ENCODE measurements around the gene FOXI2.

Gene FOXI2

DNA sequence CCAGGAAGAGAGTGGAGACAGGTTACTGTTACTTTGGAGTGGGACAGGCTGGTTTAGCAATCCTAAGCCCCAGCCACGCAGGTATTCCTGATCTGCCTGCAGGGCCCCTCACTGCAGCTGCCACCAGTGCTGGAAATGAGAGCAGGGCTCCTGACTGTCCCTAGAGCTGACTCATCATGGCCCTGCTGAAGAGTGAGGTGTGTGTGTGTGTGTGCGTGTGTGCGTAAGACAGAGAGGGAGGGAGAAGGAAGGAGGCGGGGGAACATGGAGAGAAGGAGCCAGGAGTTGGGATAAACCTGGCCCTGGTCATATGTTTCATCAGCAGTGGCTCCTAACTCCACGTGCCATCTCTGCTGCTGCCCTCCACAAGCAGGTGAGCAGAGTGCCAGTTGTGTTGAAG, 3.6 kb downstream of the FOXI2 start:
- TF ChIP-seq, protein P1, sequence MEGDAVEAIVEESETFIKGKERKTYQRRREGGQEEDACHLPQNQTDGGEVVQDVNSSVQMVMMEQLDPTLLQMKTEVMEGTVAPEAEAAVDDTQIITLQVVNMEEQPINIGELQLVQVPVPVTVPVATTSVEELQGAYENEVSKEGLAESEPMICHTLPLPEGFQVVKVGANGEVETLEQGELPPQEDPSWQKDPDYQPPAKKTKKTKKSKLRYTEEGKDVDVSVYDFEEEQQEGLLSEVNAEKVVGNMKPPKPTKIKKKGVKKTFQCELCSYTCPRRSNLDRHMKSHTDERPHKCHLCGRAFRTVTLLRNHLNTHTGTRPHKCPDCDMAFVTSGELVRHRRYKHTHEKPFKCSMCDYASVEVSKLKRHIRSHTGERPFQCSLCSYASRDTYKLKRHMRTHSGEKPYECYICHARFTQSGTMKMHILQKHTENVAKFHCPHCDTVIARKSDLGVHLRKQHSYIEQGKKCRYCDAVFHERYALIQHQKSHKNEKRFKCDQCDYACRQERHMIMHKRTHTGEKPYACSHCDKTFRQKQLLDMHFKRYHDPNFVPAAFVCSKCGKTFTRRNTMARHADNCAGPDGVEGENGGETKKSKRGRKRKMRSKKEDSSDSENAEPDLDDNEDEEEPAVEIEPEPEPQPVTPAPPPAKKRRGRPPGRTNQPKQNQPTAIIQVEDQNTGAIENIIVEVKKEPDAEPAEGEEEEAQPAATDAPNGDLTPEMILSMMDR (IDR thresholded peaks at IDR 0.05; ENCODE audit: insufficient read depth, low read depth, low read length, missing control alignments), result no peak
- DNase-seq (ENCODE audit: low read depth), result peak; percentile 8
- H3K4me3 ChIP-seq (ENCODE audit: low read length), result no peak overlapping the region

DNA sequence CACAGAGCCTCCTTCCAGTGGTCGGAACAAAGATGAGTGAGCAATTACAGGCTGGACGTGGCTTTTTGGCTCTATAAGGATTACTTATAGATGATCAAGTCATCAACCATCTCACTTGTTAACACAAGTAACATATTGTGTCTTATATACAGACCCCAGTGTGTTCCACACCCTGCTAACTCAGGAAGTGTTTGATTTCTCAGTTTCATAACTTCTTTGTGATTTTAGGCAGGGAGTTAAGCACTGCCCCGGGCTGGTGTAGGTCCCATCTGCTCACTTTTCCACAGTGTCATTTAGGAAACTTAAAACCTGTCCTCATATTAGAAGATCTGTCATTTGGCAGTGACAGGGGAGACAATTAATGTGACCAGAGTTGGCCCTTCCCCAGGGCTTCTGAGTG, 6.2 kb downstream of the FOXI2 start:
- TF ChIP-seq, protein P1 (IDR thresholded peaks at IDR 0.05; ENCODE audit: insufficient read depth, low read depth, low read length, missing control alignments), result no peak
- DNase-seq (ENCODE audit: low read depth), result no peak
- H3K4me3 ChIP-seq (ENCODE audit: low read length), result no peak overlapping the region

DNA sequence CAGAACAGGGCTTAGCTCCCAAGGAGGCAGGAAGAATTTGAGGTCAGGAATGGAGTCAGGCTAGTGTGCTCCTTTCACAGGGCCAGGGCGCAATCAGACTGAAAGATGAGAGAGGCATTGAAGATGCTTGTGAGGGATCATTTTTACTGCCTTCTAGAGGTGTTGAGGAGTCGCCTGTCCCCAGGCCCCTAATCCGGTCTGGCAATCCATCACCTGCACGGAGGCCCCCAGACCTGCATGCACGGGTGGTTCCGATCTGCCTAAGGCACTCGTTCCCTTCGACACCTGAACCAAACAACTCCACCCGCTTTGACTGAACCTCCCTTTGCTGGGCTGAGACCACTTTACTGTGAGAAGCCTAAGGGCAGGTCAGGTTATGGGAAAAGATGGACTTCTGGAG, 8.0 kb downstream of the FOXI2 start:
- TF ChIP-seq, protein P1 (IDR thresholded peaks at IDR 0.05; ENCODE audit: insufficient read depth, low read depth, low read length, missing control alignments), result no peak
- H3K4me3 ChIP-seq (ENCODE audit: low read length), result no peak overlapping the region
- no peak for DNase-seq (ENCODE audit: low read depth)

DNA sequence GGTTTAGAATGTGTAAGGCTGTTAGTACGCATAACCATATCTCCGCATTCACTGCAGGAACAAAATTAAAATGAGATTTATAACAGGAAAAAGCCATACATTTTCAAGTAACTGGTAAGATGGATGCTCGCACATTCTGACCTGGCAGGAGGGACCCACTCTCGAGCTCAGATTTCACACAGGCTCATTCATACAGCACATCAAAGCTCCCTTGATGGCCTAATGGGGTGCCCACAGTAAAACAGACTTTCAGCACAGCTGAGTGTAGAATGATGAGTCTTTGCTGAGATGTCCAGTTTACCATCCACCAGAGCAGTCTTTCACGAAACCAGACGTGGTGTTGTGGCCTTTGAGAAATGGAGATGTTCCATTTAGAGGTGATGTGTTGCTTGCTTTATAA, 8.9 kb downstream of the FOXI2 start:
- TF ChIP-seq, protein P1 (IDR thresholded peaks at IDR 0.05; ENCODE audit: insufficient read depth, low read depth, low read length, missing control alignments), result no peak
- H3K4me3 ChIP-seq (ENCODE audit: low read length), result no peak overlapping the region

DNA sequence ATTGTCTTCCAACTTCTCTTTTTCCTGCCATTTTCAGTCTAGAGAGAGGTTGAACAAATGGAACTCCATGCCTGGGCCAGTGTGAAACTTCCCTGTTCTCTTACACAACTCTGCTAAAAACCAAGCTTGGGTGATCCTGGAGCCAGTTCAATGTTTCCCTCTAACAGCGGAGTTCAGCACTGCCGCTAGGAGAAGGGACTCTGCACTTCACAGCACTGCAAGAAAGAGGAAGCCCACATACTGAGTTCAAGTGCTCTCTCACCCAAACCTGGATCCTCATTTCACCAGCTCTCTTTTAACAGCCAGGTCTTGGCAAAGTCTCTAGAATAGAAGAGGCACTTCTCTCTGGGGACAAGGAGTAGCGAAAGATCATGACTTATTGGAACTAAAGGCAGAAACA, 18.8 kb downstream of the FOXI2 start:
- TF ChIP-seq, protein P1 (IDR thresholded peaks at IDR 0.05; ENCODE audit: insufficient read depth, low read depth, low read length, missing control alignments), result no peak
- no peak for DNase-seq (ENCODE audit: low read depth)
- no peak overlapping the region for H3K4me3 ChIP-seq (ENCODE audit: low read length)

More for the DNA sequence above, 8.9 kb downstream of the FOXI2 start:
- DNase-seq (ENCODE audit: low read depth), result no peak

DNA sequence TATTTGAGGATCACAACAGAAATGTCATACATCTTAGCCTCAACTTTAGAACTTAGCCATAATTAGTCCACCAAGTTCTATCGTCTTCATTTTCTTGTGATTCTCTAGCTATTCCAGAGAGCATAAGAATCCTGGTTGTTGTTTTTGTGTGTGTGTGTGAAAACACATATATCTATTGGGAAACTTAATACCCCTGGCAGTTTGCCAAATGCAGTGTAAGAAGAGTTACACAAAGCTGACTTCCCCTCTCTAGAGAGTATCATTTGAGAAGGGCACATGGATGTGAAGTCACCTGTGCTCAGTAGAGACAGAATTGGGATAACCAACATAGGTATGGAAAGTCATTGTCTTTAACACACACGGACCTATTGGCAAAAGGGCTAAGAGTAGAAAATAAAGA, 19.3 kb downstream of the FOXI2 start:
- TF ChIP-seq, protein P1 (IDR thresholded peaks at IDR 0.05; ENCODE audit: insufficient read depth, low read depth, low read length, missing control alignments), result no peak
- DNase-seq (ENCODE audit: low read depth), result no peak
- H3K4me3 ChIP-seq (ENCODE audit: low read length), result no peak overlapping the region

DNA sequence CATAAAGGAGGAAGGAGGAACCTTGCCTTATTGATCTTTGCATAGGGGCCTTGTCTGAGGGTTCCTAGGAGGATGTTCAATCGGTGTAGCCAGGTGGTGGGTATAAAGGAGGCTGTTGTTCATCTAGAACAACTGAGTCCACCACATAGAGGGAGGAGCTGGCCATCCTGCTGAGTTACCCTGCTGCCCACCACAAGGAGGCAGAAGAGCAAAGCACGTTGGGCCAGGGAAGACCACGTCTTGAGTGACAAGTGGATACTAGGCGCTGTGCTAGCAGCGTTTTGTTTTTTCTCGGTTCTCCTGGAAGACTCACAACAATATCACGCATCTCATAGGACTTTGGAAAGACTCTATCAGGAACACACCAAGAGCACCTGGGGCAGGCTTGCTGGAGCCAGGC, 20.0 kb downstream of the FOXI2 start:
- DNase-seq (ENCODE audit: low read depth), result no peak
- TF ChIP-seq, protein P1 (IDR thresholded peaks at IDR 0.05; ENCODE audit: insufficient read depth, low read depth, low read length, missing control alignments), result no peak
- H3K4me3 ChIP-seq (ENCODE audit: low read length), result no peak overlapping the region

Measured in epithelial cell of esophagus (primary cell).